ENCODE results near the gene COL16A1.
"Not testable (repeated sequence)": the region's sequence is repeated elsewhere in the genome, so short reads cannot be mapped to it uniquely, and the experiment has no call there.

Gene COL16A1

DNA sequence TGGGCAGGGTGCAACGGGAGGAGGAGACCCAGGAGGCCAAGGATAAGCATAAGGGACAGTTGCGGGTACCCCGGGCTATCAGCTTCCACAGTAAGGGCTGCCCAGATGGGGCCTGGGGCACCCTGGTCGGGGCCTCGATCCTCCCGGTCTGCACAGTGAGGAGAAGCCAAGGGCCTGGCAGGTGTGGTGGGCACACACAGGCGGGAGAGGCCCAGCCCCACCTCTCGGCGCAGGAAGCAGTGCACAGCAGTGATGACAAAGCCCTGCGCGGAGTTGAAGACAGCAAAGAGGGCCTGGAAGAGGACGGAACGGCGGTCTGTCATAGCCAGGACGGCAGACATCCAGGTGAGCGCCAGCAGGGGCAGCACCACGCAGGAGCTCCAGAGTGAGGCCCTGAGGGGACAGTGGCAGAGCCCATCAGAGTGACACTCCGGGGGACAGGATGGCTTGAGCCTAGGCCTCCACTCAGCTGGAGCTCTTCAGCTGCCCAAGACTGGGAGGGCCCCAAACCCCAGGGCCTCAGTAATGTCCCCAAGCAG lies 29.0 kb upstream of the COL16A1 start:
- no peak for DNase-seq (ENCODE audit: low read depth in 3 of 3)

DNA sequence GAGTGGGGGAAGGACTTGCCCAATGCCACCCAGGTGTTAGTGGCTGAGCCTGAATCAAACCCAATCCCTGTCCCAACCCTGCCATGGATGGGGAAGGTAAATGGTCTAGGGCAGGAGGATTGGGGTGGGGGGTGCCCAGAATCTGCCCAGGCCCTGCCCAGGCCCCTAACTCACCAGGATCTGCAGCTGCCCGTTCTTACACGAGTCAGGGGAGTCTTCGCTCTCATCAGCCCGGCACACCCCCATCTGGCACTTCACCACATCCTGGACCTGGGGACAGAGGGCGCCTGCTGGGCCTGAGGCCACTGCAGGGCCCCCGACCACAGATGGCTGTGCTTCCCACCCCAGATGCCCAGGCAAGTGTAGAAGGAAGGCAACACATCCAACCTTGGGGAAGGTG lies 28.5 kb upstream of the COL16A1 start:
- DNase-seq (ENCODE audit: low read depth in 3 of 3) = no peak

DNA sequence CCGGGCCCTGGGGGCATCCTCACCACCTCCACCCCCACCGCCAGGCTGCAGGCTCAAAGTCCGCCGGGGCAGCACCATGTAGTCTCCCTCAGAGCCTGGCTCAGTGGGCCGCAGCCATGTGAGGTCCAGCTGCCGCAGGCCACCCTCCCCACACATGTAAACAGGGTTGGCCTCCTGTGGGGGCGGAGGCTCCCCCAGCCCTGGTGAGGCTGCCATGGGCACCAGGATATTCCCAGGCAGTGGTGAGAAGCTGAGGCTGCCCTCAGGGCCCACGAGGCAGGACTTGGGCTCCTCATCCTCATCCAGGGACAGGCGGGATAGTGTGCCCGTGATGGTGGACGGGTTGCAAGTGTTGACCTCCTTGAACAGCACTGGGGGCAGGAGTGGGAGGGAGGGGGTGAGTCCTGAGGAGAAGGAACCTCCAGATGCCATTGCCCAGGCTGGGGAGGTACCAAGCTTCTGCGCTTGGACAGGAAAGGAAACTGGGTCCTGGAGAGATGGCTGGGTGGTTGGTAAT lies 27.3 kb upstream of the COL16A1 start:
- no peak for DNase-seq (ENCODE audit: low read depth in 3 of 3)

DNA sequence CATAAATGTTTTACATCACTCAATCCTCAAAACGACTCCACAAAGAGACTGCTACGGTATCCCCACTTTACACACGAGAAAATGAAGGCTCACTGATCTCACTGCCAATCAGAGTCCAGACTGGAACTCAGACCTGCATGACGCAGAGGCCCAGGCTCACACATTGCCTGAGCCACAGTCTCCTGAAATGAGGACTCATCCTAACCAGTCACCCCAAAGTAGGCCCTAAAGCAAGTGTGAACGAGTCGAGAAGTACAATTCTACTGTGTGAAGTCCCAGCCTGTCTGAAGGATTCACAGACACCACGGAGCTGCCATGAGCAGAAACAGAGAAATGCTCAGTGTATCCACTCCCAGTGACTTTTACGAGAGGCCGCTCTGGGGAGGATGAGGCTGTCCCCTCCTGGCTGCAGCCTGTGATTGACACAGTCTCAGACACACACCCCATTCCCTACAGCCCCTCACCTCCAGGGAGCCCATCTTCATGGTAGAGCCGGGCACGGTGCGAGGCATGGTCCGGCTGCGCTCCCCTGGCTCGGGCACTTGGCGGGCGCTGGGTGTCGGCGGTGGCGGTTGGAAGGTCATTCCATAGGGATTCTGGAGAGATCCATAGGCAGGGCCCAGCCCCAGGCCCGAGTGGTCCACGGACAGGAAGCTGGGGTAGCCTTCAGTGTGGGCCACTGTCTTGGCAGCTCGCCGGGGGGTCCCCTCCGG lies 26.7 kb upstream of the COL16A1 start:
- no peak for DNase-seq (ENCODE audit: low read depth in 3 of 3)

DNA sequence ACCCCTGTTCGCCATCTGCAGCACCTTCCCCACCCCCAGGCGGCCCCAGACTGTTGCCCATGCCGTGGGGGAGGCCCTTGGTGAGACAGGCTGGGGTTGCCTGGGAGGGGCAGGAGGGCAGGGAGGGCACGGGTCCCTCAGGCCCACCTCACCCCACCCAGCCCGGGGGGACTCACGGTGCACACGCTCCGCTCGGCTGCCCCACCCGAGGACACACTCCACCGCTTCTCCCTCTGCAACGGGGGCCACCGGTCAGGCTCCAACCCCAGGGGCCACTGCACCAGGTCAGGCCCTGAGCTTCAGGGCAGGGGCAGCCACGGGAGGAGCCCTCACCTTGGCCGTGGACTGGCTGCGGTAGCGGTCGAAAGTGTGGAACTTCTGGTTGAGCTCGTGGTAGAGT lies 24.0 kb upstream of the COL16A1 start:
- no peak for DNase-seq (ENCODE audit: low read depth in 3 of 3)

DNA sequence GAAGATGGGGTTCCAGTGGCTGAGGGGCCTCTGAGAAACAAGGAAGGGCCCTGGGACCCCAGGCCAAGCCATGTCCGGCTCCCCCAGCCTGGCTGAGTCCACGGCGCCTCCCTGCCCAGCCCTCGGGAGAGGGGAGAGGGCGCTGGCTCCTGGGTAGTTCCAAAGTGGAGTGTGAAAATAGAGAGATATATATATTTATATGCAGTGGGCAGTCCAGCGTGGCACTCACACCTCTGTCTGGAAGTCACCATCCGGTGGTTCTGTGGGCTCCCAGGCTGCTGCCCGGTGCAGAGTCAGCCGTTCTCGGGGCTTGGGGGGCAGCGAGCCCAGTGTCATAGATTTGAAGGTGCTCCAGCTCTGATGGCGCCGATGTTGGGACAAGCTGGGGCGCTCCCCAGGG lies 23.4 kb upstream of the COL16A1 start:
- no peak for DNase-seq (ENCODE audit: low read depth in 3 of 3)

DNA sequence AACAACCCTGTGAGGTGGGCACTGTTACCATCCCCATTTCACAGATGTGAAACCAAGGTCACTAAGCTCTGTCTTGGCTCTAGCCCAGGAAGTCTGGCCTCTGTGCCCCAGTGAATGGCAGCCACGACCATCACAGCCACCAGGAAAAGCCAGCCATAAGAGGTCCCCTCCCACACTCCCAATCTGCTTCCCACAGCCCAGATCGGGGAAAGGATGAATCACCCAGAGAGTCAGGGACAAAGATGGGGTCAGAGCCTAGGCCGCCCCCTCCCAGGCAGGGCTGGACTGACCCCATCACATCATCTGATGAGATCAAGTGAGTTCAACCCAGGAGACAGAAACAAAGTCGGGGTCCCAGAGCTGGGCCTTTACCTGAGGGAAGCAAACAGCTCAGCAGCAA lies 22.9 kb upstream of the COL16A1 start:
- no peak for DNase-seq (ENCODE audit: low read depth in 3 of 3)

DNA sequence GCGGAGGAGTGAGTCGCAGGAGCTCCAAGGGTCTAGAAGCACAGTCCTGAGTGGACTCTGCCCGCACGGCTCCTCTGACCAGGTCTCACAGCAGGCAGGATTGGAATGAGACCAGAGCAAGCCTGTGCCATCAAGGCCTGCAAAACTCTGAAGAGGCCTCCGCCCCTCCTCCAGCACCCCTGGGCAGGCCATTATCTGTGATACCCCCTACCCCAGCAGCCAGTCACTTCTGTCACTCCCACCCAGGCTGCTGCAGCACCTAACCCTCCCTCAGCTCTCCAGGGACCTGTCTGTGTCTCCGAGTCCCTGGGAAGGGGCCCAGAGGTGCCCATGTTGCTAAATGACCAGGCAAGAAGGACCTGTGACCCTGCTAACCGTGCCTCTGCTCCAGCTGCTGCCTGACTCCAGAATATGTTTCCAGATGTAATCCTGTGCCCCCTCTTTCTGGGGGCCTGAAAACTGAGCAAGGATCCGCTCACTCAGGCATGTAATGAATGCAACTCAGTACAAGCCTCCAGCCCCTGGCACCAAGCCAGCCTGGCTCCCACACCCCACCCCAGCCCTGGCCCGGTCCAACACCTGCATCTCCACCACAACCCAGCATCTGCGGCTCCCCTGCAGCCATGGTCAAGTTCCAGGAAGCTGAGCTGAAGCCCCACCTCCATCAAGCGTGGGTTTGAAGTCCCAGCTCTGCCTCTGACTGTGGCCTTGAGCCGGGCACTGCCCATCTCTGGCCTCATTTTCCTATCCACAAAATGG lies 22.1 kb upstream of the COL16A1 start:
- no peak for DNase-seq (ENCODE audit: low read depth in 3 of 3)

DNA sequence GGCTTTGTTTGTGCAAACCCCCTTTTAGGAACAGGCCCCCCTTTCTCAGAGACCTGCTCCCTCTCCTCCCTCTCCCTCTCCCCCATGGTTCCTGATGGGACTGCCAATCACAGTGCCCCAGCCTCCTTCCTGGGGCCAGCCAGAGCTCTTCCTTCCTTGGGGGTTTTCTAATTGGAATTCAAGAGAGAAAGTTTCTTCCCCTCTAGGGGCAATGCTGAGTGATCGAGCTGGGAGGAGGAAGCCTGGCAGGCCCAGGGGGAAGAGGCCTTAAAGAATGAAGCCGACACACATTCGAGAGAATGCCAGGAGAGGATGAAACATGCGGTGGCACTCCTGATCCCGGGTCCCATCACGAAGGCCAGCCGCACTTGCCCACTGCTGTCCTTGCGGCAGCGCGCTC lies 21.3 kb upstream of the COL16A1 start:
- DNase-seq (ENCODE audit: low read depth in 3 of 3) = no peak

DNA sequence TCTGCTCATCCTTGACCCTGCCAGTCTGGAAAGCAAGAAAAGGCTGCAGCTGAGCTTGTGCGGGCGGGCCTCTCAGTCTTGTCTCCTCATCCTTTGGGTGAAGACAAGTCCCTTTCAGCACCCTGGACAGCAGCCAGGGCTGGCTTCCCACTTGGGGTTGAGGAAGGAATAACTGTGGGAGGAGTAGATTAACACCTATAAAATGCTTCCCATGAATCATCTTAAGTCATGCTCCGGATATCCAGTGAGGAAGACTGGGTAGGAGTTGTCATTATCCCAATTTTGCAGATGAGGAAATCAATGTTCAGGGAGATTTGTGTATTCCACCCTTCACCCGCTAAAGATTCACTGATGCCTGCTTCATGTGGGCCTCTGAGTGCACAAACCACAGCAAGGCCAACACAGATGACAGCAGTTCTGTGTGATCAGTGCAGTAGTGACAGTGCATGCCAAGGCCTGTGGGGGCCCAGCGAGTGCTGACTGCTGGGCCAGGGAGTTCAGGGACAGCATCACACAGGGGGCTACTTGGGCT lies 20.1 kb upstream of the COL16A1 start:
- DNase-seq (ENCODE audit: low read depth in 3 of 3) = peak in 2 of 3 experiments; percentile 18 to 42

DNA sequence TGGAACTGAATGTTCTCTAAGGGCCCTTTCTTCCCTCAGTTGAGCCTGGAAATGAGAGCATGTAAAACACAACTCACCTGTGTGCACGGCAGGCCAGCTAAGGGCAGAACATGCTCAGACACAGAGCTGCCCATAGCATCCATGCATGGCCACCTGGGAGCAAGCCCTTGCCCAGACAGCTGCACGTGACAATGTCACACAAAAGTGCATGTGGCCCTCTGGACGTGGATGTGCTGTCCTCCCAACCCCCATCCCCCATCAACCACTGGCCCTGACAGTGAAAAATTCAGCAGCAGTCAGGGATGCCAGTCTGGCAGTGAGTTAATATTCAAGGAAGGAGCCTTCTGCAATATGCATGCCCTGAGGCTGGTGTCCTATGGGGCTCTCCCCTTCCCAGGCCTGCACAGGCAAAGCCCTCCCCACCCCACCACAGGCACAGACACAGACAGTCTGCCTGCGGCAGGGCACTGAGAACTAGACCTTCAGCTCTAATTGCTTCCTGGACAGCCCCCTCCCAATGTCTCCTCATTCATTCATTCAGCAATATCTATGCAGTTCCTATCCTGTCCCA lies 14.6 kb upstream of the COL16A1 start:
- no peak for DNase-seq (ENCODE audit: low read depth in 3 of 3)

DNA sequence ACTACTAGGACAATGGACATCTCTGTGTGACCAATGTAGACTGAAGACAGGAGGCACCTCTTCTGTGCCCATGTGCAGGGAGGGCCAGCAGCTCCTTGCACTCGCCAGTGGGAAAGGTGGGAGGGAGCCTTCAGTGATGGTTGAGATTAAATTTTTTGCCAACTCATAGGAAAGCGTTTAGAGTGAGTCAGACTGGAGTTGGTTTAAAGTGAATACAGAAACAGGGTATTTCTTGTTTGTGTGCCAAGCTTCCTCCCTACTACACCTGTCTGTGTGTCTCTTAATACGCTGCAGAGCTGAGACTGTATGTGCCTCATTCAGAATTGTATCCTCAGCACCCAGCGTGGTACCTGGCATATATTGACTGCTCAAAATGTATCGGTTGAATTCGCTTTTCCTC lies 13.5 kb upstream of the COL16A1 start:
- no peak for DNase-seq (ENCODE audit: low read depth in 3 of 3)

DNA sequence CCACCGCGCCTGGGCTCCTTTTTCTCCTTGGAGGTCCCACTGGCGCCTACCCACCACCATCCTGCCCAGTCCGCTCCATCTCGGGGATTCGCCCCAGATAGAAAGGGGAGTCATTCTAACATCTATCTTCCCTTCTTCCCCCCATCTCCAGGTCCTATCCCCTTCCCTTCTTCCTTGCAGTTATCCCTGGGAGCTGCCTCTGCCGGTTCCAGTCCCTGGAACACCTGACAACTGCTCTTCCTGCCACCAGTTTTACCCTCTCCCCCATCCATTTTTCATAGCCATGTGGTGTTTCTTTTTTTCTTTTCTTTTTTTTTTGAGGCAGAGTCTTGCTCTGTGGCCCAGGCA lies 12.0 kb upstream of the COL16A1 start:
- no peak for DNase-seq (ENCODE audit: low read depth in 3 of 3)

DNA sequence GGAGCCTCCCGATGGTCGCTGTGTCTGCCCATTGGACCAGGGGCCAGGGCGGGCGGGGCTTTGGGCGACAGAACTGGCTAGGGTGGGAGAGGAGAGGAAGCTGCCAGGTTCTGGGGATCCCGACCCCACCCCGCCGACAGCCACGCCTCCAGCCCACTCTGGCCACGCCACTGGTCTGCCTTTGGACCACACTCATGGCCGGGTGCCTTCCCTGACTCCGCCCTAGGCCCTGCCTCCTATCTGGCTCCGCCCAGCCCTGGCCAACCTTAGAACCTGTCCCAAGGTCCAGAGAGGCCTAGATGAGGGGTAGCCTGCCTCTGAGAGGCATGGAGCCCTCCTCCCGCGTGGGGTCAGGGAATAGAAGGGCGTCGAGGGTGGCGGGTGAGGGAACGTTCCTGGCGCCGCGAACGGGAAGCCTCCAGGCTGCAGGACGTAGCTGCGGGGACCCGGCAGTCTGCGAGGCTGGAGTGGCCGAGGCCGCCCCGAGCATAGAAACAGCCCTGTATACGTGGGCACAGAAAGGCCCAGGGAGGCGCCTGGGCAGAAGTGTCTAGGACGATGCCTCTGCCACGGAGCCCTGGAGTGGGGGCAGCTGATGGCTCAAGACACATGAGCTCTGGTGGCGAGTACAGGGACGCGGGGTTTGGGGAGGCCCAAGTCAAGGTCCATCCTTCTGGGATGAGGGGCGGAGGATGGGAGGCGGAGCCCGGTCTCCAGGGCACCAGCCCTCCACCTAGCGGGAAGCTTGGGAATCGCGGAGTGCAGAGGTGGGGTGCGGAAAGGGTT lies 11.5 kb upstream of the COL16A1 start:
- DNase-seq (ENCODE audit: low read depth in 3 of 3) = peak in 1 of 3 experiments; percentile 52

DNA sequence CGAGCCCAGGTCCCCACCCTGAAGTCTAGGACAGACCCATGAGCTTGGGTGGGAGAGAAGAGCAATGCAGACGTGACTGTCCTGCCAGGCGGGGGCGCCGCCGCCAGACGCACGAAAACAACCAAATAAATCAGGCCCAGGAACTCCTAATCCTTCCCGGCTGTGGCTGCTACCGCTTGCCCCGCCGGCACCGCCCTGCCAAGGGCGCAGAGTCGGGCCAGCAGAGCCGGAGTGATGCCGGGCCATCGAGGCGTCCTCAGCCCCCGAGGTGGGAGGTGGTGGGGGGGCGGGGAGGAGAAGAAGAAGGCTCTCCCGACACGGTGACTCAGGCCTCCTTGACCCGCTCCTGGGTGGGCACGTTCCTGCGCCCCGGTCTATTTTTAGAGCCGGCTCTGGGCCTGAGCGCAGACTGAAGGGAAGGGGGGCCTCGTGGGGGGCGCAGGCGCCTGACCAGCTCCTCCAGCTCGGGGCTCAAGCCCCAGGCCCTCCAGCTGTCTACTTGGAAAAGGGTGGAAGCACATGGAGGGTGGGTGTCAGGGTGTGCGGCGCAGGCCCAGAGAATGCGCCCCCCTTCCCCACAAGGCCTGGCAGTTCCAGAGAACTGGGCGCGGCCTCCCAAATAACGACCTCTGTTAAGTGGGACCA lies 10.7 kb upstream of the COL16A1 start:
- DNase-seq (ENCODE audit: low read depth in 3 of 3) = no peak

DNA sequence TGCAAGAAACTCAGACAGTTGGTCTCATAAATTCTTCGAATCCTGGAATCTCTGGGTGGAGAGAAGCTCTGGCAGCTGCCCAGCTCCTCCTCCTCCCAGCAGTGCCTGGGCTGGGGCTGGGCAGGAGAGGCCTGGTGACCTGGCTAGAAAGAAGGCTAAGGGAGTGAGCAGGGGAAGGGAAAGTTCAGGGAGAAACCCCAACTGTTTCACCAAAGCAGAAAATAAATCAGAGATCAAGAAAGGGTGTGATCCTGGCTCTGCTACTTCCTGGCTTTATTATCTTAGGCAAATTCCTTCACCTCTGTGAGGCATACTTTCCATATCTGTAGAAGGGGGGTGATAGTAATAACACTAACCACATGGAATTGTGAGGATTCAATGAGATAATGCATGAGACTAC lies 8.8 kb upstream of the COL16A1 start:
- DNase-seq (ENCODE audit: low read depth in 3 of 3) = no peak

DNA sequence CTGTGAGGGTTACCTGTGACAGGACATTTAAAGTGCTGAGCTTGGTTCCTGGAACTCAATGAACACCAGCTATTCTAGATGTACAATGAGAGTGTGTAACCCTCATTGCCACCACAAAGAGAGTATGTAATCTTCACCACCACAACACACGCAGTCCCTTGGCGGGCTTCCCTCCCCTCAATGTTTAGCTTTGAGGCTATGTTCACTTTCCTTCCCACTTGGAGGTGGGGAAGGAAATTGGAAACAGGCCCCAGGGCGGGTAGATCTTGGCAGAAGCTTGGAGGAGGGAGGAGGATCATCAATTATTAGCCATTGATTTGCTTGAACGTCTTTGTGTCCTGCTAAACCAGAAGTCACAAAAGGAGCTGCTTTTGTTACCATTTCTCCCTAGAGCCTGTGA lies 8.3 kb upstream of the COL16A1 start:
- no peak for DNase-seq (ENCODE audit: low read depth in 3 of 3)

DNA sequence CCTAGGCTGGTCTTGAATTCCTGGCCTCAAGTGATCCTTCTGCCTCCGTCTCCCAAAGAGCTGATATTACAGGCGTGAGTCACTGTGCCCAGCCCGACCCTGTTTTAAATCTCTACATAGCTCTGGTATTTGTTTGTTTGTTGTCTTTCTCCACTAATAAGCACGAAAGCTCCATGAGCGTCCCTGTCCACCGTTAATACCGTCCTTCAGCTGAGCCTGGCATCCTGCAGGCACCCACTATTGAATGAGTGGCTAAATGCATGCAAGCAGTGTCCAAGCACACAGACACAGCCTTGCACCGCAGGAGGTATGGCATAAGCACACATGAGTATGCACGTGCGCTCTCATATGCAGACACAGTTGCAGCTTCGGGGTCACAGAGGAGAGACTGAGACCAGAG lies 4.5 kb upstream of the COL16A1 start:
- no peak for DNase-seq (ENCODE audit: low read depth in 3 of 3)

DNA sequence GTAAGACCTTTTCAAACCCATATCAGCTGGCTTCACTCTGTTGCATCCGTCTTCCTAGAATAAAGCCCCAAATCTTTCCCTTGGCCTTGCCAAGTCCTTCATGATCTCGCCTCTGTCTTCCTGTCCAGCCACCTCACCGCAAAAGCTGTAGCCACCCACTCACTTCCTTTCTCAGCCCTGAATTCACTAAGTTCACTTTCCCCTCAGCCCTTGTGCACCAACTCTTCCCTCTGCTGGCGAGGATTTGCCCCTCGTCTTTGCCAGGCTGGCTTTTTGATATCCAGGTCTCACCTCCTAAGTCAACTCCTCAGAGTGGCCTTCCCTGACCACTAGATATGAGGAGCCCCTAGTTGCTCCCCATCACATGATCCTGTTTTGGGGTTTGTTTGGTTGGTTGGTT lies 3.9 kb upstream of the COL16A1 start:
- no peak for DNase-seq (ENCODE audit: low read depth in 3 of 3)

DNA sequence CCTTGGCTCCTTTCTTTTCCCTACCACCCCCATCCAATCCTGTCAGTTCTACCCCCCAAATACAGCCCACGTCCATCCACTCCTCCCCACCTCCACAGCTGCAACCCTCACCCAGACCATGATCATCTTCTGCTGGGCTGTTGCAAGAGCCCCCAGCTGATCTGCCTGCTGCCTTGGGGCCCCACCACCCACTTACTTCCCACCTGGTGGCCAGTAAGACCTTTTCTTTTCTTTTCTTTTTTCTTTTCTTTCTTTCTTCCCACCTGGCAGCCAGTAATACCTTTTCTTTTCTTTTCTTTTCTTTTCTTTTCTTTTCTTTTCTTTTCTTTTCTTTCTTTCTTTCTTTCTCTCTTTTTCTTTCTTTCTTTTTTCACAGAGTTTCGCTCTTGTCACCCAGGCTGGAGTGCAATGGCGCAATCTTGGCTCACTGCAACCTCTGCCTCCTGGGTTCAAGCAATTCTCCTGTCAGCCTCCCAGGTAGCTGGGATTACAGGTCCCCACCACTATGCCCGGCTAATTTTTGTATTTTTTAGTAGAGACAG lies 3.3 kb upstream of the COL16A1 start:
- not testable (repeated sequence) for DNase-seq (ENCODE audit: low read depth in 3 of 3)
